GM21360 (cell line): Measurements from ENCODE around the gene RNF44.

Experiments
- ATAC-seq: cut with Tn5 transposase; IDR thresholded peaks from one replicate; pipeline ENCODE4 v1.9.1; 2021; ENCODE audit warnings: mild to moderate bottlenecking, moderate library complexity; ENCODE audit not compliant: unreplicated experiment

The RNF44 gene

DNA sequence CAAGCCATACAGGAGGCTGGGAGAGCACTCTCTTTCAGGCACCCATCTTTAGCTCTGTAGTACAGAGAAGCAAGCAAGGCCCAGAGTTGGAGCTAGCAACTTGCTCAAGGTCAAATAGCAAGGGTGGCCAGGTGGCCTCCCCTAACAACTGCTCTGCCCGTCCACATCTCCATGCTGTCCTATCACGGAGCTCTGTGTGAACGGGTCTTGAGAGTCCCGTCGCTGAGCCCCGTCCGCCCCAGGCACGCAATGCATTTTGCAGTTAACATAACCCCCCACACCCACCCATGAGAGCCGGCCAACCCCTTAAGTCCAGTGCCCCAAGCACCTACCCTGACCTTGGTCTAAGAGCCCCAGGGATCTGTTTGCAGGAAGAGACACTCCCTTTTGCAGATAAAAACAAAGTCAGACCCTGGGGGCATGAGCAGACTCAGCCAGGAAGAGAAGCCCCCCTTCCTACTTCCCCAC lies 1.5 kb downstream of the RNF44 start:
- ATAC-seq = no peak

DNA sequence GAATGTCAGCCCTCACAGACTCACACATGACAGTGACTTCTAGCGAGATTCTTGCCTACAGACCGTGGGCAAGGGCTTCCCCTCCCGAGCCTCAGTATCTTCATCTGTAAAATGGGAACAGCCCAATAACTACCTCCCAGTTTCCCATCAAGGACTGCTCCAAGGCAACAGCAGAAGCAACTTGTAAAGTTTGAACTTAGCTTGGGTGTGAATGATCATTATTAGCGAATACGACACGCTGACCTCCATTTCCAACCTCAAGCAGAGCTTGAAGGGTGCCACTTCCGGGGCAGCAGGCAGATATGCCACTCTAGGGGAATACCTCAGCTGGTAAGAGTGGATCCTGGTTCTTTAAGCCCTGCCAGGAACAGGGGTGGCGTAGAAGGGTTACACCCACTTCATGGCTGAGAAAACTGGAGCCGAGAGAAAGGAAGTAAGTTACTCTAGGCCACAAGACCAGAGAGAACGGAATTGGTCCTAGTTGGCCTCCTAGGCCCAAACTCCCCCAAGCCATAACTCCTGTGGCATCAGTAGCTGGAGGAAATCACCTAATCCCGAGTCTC lies 2.0 kb downstream of the RNF44 start:
- no peak for ATAC-seq

DNA sequence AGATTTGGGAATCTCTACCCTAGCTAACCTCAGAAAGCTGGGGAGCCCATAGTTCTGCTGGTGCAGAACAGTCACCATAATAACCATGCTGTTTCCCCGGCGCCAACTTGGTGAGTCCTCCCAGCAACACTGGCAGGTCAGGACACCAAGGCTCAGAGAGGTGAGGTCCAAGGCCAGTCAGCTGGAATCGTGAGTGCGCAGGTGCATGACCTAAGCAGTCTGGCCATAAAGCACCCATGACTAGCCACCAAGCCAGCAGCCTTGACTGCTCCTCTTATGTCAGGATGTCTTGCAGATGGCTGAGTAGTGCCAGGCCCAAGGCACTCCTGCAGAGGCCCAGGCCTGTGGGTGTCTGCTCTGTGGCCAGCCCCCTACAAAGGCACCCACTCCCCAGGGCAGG lies 2.6 kb downstream of the RNF44 start:
- ATAC-seq = no peak

DNA sequence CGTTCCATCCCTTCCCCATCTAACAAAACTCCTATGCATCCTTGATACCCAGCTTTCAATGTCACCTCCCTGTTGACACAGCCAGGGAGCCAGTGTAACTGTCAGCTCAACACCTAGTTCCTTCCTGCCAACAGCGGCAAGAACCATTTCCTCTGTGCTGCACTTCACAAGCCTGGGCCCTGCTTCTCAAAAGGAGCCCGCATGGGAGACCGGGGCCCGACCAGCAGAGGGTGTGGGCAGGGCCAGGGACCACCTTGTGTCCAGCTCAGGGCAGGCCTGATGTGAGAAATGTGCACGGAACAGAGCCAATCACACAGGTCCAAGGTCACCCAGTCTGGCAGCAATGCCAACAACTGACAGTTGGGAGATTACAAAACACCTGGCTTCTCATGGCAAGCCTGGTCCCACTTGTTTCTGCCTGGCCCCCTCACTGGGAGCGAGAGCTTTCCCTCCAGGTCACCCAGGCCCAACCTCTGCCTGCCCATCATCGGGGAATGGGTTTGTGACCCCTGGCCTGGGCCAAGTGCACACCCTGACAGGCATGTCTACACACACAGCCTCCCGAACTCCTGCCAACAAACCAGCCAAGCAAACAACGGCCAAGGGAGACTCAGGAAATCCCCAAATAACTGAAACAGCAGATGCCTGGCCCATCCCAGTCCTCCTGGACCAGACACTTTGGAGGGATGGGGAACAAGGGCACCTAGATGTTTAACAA lies 3.1 kb downstream of the RNF44 start:
- no peak for ATAC-seq

DNA sequence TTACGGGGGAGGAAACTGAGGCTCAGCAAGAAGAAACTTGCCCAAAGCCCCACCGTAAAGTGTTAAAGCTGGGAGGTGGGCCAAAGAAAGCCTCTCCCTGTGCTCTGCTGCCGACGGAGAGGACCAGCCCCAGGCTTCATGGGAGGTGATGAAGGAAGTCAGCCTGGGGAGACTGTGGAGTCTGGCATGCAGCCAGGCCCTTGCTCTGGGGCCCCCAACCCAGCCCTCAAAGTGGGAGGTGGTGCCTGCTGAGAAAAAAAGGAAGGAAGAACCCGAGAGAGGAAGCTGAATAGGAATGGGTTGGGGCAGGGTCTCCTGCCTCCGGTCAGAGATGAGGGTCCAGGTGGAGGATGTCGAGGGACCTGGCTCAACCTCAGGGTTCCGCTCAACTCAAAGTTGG lies 3.8 kb downstream of the RNF44 start:
- no peak for ATAC-seq

DNA sequence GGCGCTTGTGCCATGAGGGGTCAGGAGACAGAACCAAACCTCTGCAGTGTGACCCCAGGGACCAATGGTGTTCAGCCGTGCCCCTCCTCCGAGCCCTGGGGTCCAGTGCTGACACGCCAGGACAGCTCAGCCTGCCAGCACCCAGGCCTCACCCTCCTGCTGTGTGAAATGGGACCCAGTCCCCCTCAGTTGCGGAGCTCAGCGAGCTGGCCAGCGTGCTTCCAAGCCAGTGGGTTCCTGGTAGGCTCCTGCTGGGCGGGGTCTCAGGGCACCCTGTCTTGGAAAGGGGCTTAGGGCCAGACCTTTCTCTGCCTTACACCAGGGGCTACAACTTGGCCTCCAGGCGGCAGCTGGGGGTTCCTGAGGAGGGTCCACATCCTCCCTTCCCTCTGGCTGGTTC lies 4.4 kb downstream of the RNF44 start:
- ATAC-seq = no peak

DNA sequence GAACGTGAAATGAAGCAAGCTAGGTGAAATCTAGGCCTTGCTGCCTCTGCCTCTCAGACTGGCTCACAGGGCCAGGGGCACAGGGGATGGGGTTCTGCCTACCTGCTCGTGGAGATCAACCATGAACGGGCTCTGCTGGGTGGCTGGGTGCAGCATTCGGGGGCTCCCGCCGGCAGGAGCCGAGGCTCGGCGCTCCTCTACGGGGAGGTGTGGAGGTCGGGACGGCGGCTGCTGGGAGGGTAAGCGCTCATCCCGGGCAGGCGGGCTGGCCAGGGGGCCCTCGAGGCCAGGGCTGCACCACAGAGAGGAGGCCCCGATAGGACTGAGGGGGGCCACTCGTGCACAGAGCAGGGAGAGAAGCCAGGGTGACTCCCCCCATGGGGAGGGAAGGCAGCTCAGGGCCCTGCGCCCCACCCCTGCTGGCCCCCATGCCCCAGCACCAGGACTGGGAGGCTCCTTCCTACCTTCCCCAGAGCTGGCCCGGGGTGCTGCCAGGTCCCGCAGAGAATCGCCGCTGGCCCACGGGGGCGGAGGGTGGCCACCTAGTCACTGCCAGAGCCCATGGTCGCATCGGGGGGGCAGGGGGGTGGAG lies 5.2 kb downstream of the RNF44 start:
- no peak for ATAC-seq

DNA sequence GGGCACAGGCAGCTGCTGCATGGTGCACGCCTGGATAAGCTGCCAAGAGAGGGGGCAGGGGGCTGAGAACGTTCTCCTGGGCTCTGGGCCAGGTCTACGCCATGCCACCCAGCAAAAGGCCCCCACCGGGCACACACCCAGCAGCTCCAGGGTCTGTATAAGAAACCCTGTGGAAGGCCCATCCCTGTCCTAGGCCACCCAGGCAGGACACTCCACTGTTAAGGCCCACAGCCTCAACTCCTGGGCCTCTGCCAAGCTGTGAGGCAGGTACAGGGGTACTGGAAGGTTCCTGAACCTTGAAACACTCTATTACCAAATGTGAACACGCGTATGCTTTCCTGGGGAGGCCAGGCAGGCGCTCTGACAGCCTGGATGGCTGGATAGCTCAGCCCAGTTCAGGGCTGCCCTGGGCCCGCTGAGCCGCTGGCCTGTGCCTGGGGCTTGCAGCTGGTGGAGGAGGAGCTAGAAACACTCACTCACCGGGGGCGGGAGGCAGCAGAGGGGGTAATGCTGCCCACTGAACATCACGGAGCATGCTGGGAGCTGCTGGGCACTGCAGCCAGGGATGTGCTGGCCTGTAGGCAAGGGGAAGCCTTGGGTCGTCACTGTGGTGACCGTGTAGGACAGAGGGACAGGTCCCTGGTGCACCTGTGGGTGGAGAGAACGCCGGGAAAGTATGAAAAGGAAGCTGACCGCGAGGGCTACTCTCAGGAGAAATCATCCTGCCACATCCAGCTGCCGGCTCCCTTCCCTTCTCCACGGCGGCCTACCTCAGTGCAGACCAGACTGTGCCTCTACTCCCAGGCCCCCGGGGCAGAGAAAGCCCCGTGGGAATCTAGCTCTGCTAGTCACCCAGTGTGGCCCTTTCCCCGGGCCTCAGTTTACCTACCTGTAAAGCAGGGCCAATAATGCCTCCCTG lies 6.0 kb downstream of the RNF44 start:
- no peak for ATAC-seq

GRCh38 chr5:176530393-176530982 lies 6.7 kb downstream of the RNF44 start:
- no peak for ATAC-seq

DNA sequence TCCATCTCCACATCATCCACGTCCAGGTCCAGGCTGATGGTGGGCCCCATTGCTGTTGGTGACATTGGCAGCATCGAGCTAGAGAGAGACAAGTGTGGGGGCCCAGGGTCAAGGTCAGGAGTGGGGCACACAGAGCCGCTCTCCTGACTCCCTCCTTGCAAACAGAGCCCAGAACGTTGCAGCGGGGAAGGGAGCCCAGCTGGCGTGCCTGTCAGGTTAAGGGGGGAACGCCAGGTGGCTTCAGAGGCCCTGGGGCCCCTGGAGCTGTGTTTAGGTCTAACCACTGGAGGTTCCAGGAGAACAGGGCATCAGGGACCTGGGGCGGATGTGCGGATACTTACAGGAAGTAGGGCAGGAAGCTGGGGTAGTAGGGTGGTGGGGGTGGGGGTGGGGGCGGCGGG lies 7.5 kb downstream of the RNF44 start:
- ATAC-seq = no peak

DNA sequence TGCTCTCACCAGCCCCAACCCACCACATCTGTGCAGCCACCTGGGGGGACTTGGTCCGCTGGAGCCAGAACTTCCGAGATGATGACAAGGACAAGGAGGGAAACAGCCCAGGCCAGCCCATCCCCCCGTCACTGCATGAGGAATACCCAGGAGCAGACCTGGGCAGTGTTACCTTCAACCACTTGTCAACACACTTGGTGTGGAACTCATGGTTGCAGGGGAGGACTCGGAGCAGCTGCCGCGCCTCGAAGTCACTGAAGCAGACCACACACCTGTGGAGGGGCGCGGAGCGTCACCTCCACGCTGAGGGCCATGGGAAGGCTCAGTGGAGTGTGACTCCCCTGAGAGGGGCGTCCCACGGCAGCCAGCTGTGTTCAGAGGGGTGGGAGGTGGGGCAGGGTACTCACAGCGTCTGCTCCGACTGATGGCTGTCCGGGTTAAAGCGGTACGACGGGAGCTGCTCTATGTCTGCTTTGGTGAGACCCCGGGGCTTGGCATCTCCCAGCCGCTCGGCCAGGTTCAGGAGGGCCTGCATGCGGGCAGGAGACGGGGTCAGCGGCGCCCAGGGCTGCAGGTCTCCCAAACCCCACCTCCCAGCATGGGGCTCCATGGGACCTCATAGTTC lies 8.0 kb downstream of the RNF44 start:
- ATAC-seq = no peak

GRCh38 chr5:176528761-176529115 lies 8.5 kb downstream of the RNF44 start:
- no peak for ATAC-seq

DNA sequence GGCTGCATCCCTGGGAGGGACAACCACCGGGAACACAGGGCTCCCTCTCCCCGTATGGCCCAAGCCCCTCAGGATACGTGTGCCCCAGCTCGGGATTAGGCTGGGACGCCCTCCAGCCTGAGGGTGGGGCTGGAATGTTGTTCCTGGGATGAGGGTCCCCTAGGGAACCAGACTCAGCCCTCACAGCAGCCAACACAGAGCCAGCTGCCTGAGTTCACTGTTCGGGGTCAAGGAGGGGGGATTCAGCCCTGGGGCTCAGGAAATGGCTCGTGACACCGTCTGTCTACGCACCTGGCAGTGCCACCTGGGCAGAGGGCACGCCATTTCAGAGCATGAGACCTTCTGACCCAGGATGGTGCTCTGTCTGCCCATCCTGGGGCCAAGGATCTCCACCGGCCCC lies 8.9 kb downstream of the RNF44 start:
- no peak for ATAC-seq

GRCh38 chr5:176527246-176528222 lies 9.7 kb downstream of the RNF44 start:
- ATAC-seq = no peak

DNA sequence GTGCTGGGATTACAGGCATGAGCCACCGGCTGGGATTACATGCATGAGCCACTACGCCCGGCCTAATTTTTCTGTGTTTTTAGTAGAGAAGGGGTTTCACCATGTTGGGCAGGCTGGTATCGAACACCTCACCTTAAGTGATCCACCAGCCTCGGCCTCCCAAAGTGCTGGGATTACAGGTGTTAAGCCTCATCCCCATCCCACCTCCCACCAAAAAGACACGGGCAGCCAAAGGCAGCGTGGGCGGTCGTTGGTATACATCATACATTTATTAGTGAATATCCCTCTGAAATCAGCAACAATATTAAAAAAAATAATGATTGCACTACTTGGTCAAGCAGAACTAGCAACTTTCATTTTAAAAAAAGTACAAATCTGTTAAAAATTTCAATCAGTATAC lies 10.7 kb downstream of the RNF44 start:
- no peak for ATAC-seq

DNA sequence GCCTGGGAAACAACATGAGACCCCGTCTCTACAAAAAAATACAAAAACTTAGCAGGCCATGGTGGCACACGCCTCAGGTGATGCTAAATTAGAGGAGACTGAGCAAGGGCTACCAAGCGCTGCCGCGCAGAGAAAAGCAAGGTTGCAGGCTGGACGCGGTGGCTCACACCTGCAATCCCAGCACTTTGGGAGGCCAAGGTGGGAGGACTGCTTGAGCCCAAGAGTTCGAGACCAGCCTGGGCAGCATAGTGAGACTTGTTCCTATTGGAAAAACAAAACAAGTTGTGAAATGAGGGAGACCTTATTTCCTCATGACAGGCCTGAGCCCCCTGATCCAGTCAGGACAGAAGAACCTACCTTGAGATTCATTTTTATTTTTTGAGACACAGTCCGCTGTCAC lies 11.5 kb downstream of the RNF44 start:
- no peak for ATAC-seq

- ATAC-seq = no peak
These were observed 12.2 kb downstream of the RNF44 start for GRCh38 chr5:176524987-176525386.

- ATAC-seq = no peak
These were observed 13.1 kb downstream of the RNF44 start for GRCh38 chr5:176524138-176524537.

GRCh38 chr5:176521699-176522263 lies 15.4 kb downstream of the RNF44 start:
- no peak for ATAC-seq
